Stimulated activated CD8-positive, alpha-beta memory T cell treated with anti-CD3 and anti-CD28 coated beads, Interleukin-15, amount 100 ng/mL, for 48 hours (primary cell): ENCODE measurements around the gene GPR12.
A peak's percentile ranks its signal among the peaks of the same experiment; 100 is the strongest.
"Not testable (repeated sequence)": the region's sequence is repeated elsewhere in the genome, so short reads cannot be mapped to it uniquely, and the experiment has no call there.

ENCODE experiments used
- DNase-seq, 2 donors: peaks; one replicate each; pipeline ENCODE4 v3.0.0-alpha.2; 2020; ENCODE audit warnings: low read depth in 2 of 2

Gene GPR12

DNA sequence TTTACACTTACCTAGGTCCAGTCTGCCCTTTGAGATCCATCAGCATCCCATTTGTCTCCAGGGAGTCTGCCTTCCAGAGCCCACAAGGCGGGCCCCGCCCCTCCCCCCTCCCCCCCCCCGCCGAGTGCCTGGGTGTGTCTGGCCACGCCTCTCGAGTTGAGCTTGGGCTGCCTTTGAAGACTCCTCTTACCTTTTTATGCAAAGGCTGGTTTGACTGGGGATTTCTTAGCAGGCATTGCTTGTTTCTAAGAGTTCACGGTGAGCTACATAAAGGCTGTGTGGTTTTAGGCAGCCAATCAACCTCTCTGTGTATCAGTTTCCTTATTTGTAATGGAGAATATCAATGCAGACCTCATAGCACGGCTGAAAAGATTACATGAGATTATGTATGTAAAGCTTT is 11.3 kb downstream of the GPR12 start:
- DNase-seq: no peak

DNA sequence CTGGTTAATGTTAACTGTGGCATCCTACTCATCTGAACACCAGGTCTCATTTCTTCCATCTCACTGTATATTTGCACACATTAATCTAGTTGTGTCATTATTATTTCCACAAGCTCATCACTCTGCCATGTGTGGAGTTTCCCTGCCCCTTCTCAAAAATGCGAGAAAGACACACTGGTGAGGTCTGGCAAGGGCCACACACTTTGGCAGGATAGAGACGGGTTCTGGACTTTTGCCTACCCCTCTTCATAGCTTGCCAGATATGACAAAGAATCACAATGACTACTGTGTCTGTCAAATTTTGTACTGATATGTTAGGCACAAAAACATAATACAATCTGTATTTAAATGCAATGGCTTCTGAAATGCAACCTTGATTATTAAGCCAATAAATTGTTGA is 12.9 kb downstream of the GPR12 start:
- no peak for DNase-seq

DNA sequence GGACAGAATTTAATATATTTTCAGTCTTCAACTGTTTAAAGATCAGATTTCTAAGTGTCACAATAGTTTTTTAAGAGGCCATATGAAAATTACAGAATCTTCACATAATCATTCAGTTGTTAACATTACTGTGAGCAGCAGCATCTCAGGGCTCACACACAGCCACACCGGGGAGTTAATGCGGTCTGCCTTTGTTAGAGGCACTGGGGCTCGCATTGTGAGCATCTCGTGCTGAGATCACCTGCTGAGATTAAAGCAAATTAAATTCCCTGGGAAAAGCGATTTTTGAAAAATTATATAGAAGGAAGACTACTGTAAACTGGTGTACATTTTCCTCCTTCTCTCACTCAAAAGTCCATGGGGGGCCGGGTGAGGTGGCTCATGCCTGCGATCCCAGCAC is 16.6 kb downstream of the GPR12 start:
- DNase-seq: no peak

DNA sequence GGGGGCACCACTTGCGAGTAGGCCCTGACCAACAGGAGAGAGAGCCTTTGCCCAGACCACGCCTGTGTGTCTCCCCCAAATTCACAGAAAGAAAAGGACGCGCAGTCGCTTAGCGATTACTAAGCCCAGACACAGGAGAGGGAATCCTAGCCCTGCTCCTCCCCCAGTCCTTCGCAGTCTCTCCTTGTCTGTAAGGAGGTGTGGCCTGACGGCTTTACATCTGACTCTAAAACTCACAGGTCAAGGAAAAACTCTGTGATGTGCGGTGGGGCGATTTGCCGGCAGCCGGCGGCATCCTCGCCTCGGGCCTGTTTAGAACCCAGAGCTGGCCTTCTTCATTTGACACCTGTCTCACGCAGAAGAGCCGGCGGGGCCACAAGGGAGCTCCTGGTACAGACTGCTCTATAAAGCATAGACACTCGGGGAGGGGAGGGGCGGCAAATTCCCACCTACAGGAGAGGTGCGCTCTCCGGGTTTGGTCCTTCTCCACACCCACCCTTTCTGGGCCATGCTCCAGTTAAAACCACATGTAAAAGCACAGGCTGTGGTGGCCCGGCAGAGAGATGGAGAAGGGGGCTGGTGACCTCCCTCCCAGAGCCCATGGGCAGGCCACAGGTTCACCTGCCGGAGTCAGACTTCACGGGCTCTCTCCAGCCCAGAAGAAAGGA is 17.8 kb downstream of the GPR12 start:
- DNase-seq: no peak

DNA sequence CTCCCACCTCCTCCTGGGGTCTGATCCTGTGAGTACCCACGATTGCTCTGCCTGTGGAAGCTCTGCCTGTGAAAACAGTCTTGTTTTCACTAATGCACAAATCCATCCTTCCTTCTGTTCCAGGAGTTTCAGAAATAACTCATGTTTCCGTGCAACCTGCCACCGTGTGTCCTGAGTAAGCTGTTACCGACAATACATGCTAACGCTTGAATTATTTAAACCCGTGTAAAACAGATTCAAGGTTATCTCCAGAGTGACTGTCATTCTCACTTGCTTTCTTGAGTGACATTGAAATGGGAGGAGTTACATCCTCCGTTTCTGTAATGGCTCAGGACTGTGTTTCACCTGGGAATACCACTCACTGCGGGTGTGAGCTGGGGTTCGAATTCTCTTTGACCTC is 24.9 kb downstream of the GPR12 start:
- no peak for DNase-seq

DNA sequence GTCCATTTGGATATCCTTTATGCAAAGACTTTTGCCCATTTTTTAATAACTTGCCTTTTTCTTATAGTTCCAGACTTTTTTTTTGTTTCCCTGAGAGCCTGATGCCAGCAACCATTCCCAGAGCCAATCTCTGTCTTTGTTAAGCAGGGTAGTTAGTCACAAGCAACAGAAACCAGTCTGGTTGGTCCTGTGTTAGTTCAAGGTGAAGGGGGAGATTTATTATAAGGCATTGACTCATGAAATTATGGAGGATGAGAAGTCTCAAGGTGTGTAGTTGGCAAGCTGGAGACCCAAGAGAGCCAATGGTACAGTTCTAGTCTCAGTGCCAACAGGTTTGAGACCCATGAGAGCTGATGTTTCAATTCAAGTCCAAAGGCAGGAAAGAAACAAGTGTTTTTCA is 33.0 kb downstream of the GPR12 start:
- DNase-seq: no peak

DNA sequence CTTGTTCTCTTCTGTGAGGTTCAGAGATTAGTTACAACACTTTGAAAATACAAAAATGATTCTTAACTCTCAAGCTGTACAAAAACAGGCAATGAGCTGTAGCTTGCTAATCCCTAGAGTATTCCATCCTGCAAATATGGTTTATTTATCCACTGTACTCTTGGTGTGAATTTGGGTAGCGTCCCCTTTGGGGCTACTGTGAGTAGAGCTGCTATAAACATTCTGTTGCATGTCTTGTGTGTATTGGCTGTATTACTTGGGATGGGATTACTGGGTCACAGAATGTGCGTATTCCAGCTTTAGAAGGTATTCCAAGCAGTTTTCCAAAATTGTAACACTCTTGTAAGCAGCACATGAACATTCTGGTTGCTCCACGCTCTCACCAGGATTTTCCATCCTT is 33.5 kb downstream of the GPR12 start:
- no peak for DNase-seq

DNA sequence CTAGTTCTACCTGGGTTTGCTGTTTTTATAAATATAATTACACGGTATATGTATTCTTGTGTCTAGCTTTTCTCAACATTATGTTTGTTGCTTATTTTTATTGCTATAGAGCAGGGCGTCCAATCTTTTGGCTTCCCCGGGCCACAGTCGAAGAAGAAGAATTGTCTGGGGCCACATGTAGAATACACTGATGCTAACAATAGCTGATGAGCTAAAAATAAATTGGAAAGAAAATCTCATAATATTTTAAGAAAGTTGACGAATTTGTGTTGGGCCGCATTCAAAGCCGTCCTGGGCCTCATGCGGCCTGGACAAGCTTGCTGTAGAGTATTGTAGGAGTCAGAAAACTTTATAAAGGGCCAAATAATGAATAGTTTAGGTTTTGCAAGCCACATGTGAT is 33.9 kb downstream of the GPR12 start:
- DNase-seq: no peak

DNA sequence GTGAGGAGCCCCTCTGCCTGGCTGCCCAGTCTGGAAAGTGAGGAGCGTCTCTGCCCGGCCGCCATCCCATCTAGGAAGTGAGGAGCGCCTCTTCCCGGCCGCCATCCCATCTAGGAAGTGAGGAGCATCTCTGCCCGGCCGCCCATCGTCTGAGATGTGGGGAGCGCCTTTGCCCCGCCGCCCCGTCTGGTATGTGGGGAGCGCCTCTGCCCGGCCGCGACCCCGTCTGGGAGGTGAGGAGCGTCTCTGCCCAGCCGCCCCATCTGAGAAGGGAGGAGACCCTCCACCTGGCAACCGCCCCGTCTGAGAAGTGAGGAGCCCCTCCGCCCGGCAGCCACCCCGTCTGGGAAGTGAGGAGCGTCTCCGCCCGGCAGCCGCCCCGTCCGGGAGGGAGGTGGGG is 37.0 kb downstream of the GPR12 start:
- DNase-seq: not testable (repeated sequence)

DNA sequence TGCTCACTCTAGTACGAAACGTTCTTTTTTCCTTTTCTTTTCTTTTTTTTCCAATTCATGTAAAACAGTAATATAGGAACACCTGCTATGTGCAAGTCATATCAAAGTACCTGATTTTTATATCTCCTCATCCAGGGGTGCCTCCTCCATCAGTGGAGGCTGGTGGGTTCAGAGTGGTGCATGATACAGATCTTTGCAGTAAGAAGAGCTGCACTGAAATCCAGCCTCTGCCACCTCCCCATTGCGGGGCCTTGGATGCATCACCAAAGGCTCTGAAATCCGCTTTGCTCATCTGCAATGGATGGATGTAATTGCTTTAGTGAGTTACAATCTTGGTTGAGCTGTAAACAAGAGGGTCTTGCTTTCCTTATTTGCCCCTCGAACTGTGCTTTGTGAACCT is 38.3 kb downstream of the GPR12 start:
- no peak for DNase-seq

DNA sequence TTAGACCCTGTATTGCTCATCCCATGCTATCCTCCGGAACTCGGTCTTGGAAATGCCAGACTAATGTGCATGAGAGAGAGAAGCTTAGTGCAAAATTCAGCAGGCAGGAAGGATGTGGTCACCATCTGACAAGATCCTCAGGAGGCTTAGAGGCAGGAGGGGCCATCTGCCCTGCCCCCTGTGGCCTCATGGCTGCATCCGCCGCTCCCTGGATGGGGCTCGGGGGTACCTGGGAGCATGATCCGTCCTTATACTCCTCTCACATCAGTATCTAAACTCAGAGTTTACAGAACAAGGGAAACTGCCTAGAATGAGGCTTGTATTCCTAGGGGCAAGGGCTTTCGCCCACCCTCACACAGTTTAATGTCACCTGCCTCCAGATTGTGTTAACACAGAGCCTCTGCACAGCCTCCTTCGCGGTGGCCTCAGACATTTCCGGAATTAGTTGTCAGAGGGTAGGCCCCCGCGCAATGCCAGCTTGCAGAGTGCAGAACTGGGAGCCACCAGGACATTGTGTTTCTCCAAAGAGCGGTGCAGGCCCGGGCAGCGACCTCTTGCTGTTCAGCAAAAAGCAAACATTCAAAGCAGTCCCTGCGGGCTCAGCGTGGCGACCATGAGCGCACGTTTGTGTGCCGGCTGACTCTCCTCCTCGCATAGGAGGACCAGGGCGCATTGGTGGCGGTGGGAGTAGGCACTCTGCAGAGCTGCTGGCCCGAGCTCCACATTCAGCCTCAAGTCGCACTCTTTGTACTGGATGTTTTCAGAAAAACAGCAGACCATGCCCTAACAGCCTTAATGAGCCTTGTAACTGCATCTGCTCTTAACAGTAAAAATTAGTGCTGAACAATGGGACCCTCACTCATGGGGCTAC is 39.1 kb downstream of the GPR12 start:
- DNase-seq: peak in 1 of 2 donors; percentile 26

DNA sequence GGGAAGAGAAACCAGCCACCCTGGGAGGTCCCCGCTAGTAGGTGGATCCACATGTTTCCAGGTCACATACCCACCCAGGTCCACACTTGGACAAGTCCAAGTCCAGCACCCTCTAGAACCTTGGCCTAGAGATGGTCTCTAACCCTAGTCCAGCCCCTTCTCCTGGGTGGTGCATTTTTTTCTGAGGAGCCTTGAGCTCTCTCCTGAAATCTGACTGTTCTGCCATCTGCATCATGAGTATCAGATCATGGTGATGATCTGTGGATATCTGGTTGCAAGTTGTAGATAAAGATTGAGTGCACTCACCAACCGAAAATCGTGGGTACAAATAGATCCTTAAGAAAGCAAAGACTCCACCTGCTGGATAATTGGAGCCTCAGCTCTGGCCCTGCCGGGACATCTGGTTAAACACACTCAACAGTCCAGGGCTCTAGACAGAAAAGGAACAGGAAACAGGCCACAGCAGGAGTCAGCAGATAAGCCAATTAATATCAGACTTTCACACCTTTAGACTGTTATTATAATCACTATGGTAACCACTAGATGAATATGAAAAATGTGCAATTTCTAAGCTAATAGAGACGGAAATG is 41.1 kb downstream of the GPR12 start:
- DNase-seq: no peak

DNA sequence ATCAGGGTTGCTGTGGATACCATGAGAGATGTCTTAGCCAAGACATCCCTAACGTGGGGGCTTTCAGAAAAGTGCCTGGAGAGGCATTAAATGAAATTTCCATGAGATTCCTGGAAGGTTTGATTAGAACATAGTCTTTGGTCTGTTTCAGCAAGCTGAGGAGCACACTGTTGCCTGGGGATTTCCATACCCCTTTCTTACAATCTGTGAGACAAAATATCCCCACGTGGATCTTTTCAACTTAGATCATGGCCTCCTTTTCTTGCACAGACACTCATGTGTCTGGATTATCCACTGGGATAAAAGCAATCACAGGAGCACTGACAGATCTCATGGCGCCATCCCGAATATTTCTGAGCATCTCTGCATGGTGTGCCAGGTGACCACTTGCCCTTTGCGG is 41.7 kb downstream of the GPR12 start:
- DNase-seq: no peak

DNA sequence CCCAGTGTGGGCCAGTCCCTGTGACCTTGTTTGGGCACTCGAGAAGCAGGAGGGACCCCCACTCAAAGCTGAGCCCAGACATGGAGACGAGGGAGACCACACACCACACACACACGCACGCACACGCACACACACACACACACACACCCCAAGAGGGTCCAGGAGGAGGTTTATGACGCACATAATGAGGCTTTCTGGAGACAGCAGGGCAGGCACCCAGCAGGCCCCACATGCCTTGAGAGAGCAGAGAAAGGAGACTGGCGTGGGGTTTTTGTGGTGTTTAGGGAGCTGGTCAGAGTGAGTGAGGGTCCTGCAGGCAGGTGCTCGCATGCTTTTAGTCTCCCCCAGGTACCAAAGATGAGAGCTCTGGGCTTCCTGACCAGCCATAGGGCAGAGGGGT is 42.4 kb downstream of the GPR12 start:
- no peak for DNase-seq

DNA sequence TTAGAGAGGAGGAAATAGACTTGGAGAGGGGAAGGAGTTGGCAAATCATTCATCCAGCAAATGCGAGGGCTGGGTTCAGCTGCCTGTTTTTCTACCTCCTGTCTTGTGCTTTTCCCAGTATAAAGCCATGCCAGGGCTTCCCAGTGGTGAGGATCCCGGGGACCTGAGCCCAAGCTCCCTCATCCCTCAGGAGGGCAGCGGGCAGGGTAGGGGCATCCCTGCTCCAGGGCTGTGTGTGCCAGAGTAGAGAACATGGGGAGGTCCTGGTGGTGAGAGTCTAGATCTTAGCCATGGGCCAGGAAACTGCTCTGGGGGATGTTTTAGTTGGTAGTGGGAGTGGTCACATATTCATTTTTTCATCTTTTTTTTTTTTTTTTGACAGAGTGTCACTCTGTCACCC is 43.6 kb downstream of the GPR12 start:
- no peak for DNase-seq

DNA sequence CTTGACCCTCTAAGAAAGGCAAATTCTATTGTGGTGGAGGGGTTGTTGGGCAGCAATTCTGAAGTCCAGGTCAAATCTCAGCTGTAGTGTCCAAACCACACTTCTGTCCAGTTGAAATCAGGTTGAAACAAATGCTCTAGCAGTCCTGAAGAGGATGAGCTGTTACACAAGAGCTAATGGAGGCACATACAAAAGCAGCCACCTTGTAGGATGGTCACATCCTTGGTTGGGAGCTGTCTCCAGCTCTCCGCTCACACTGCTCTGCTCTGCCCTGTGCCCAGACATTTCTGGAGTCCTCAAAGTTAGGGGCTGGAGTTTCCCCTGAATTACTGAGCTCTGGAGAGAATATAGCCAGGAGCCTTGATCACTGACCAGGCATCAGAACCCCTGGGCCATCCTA is 47.2 kb downstream of the GPR12 start:
- no peak for DNase-seq

DNA sequence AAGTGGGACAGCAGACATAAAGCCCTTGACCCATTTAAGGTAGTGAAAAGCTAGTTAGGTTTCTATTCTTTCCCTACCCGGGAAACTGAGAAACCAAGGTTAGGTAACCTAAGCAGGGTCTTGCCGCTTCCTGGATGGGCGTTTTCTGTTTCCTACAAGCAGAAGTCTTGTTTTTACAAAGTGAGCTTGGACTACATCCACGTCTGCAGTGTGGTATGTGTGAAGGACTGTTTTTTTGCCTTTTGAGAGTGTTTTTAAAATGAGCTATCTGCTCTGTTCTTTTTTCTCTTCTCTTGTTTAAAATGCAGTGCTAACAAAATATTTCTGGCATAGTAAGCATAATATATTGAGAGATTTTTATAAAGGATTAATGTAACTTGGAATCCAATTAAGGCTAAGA is 49.4 kb downstream of the GPR12 start:
- DNase-seq: no peak

DNA sequence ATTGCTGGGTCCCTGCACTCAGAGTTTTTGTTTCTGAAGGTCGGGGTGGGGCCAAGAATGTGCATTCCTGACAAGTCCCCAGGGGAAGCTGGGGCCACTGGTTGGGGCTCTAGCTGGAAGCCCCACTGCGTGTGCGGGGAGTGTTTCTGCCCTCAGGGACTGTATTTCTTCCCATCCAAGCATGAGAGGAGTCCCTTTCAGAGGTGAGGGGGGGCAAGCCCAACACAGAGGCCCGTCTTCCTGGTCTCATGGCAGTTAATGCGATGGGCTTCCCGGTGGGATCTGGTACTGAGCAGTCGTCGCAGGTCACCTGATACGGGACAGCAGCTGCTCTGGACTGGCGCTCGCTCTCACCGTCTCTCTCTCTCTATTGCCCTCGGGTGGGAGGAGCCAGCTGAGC is 50.4 kb downstream of the GPR12 start:
- no peak for DNase-seq

DNA sequence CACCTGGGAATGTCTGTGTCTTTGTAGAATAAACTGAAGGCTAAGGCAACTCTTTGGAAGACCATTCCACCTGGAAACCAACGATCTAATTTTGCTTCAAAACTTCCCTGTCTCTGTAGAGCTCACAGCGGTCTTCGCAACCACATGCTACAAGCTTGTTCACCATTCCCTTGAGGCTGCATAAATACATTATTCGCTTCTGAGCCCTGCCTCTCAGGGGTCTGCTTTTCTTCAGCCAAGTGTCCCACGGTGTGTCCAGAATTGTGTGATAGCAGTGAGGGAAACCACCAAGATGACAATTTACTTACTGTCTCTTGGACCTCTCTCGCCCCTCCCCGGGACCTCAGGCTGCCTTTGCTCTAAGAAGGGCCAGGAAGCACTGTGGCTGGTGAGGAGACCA is 51.1 kb downstream of the GPR12 start:
- DNase-seq: no peak

DNA sequence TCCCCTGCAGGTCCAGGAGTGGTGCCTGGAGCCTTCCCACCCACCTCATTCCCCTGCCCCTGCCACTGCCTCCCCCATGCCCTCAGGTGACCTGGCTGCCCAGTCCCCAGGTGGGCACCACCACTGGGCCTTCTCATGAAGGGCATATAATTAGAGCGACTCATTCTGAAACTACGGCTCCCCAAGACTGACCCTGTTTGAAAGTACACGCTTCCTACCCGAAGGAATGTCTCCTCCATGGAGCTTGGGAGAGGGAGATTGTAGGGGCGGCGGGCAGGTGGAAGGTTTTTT is 52.6 kb downstream of the GPR12 start:
- no peak for DNase-seq

DNA sequence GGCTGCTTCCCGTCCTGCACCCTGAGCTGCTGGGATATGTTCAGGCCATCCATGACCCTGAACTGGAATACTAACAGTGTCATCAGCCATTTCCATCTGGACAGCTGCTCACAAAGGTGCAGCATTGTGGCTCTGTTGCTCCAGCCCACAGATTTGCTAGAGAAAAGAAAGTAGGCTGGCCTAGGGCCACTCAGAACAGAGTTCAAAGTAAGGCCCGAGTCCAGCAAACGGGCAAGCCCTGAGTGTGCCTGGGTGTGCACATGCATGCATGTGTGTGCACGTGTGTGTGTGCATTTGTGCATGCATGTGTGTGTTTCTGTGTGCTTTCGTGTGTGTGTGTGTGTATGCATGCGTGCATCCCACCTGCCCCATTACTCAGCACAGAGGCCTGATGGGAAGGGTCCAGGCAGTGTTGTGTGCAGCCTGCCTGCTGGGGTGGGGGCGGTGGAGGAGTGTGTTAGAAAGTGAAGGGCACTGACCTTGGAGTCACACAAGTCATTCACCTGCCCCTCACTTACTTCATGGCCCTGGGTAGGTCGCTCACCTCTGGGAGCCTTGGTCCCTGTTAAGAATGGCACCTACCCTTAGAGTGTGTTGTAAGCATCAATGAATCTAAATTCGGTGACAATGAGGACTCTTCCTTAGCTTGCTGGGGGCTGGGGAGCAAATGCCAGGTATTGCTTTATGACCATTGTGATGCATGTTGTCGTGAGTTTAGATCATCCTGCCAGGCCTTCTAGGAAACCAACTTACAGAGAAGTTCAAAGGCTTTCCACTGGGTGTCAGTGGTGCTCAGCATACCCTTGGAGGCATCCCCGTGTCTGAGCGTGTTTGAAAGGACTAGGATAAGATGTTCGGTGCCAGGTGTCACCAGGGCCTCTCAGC is 53.2 kb downstream of the GPR12 start:
- no peak for DNase-seq

DNA sequence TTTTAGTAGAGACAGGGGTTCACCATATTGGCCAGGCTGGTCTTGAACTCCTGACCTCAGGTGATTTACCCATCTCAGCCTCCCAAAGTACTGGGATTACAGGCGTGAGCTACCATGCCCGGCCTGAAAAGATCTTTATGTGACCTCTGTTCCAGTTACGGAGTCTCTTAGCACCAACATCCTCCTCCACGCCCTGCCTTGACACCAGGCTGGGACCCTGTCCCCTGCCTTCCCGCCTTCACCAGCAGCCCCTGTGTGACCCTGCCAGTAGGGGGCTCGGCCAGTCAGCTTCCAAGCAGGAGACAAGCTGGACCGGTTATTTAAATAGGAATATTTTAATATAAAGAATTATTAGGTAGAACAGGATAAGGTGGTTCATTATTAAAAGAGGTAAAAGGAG is 54.2 kb downstream of the GPR12 start:
- no peak for DNase-seq
